Measurements from ENCODE around the gene PROCA1. TPM values are rescaled to one million over a fixed set of nuclear protein-coding genes. Genes with fewer than 3 reads are reported as not detected.

The PROCA1 gene
- total and polyA plus RNA-seq, 2 of the 13 experiments (the other 11 are each of a cell fraction or from before 2014, with no cell fraction given), result 0.73 to 1.5 TPM

DNA sequence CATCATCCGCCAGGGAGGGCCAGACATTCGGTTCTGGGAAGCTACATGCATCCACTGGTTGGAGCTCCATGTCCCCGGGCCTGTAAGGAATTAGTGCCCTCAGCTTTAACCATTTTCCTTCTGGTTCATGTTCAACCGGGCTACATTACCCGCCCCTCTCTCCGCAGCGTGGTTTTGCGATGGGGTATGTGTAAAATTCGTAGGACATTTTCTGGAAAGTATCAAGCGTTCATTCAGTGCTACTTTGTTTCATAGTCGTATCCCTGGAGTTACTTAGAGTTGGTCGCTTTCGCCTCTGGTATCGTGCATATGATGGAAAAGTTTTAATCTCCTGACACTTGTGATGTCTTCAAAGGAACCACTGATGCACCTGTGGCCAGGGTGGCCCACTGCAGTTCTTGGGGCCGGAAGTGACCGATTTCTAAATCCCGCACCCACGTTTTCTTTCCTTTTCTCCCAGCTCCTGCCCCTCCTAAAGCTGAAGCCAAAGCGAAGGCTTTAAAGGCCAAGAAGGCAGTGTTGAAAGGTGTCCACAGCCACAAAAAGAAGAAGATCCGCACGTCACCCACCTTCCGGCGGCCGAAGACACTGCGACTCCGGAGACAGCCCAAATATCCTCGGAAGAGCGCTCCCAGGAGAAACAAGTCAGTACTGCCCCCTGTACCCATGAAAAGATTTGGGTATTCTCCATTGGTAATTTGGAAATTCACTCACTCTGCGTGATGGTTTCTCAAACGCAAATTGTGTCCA is 8.7 kb upstream of the PROCA1 start (continued):
- TF ChIP-seq, protein P1, sequence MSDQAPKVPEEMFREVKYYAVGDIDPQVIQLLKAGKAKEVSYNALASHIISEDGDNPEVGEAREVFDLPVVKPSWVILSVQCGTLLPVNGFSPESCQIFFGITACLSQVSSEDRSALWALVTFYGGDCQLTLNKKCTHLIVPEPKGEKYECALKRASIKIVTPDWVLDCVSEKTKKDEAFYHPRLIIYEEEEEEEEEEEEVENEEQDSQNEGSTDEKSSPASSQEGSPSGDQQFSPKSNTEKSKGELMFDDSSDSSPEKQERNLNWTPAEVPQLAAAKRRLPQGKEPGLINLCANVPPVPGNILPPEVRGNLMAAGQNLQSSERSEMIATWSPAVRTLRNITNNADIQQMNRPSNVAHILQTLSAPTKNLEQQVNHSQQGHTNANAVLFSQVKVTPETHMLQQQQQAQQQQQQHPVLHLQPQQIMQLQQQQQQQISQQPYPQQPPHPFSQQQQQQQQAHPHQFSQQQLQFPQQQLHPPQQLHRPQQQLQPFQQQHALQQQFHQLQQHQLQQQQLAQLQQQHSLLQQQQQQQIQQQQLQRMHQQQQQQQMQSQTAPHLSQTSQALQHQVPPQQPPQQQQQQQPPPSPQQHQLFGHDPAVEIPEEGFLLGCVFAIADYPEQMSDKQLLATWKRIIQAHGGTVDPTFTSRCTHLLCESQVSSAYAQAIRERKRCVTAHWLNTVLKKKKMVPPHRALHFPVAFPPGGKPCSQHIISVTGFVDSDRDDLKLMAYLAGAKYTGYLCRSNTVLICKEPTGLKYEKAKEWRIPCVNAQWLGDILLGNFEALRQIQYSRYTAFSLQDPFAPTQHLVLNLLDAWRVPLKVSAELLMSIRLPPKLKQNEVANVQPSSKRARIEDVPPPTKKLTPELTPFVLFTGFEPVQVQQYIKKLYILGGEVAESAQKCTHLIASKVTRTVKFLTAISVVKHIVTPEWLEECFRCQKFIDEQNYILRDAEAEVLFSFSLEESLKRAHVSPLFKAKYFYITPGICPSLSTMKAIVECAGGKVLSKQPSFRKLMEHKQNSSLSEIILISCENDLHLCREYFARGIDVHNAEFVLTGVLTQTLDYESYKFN (CRISPR knock-in tag; conservative IDR thresholded peaks at IDR 0.05), result no peak
- TF ChIP-seq NCOA1 (CRISPR knock-in tag; IDR thresholded peaks at IDR 0.05) (no peak), UBTF (CRISPR knock-in tag; IDR thresholded peaks at IDR 0.05) (peak; percentile 23; the same call in 1 of the 2 replicates), SCMH1 (CRISPR knock-in tag; IDR thresholded peaks at IDR 0.05; ENCODE audit: borderline replicate concordance) (no peak), ZSCAN22 (CRISPR knock-in tag; IDR thresholded peaks at IDR 0.05) (no peak), BRF2 (CRISPR knock-in tag; IDR thresholded peaks at IDR 0.05) (no peak), ZNF883 (CRISPR knock-in tag; IDR thresholded peaks at IDR 0.05; ENCODE audit: not compliant biosample characterization) (peak; percentile 0), JDP2 (CRISPR knock-in tag; IDR thresholded peaks at IDR 0.05; ENCODE audit: borderline replicate concordance) (no peak), ZNF460 (CRISPR knock-in tag; IDR thresholded peaks at IDR 0.05; ENCODE audit: borderline replicate concordance) (no peak), GATAD1 (CRISPR knock-in tag; IDR thresholded peaks at IDR 0.05) (0 out of 2 replicates have a peak, but pooled peaks have one; percentile 6), NRL (CRISPR knock-in tag; IDR thresholded peaks at IDR 0.05; ENCODE audit: borderline replicate concordance) (0 out of 2 replicates have a peak, but pooled peaks have one; percentile 4), RBM22 (optimal IDR thresholded peaks at IDR 0.05; ENCODE audit: low read length) (peak; percentile 10), RBAK (CRISPR knock-in tag; IDR thresholded peaks at IDR 0.05) (no peak), ZNF550 (CRISPR knock-in tag; IDR thresholded peaks at IDR 0.05; ENCODE audit: borderline replicate concordance) (no peak), AGO2 (optimal IDR thresholded peaks at IDR 0.05; ENCODE audit: low read depth, low read length) (peak; percentile 67), ZNF44 (CRISPR knock-in tag; IDR thresholded peaks at IDR 0.05) (no peak), SNRNP70 (IDR thresholded peaks at IDR 0.05; ENCODE audit: low read depth, low read length) (no peak), ZNF143 (CRISPR knock-in tag; IDR thresholded peaks at IDR 0.05) (no peak), TSC22D2 (CRISPR knock-in tag; IDR thresholded peaks at IDR 0.05; ENCODE audit: borderline replicate concordance) (no peak), HDAC6 (IDR thresholded peaks at IDR 0.05; ENCODE audit: low read depth, low read length) (no peak)
- TF ChIP-seq, protein P2, sequence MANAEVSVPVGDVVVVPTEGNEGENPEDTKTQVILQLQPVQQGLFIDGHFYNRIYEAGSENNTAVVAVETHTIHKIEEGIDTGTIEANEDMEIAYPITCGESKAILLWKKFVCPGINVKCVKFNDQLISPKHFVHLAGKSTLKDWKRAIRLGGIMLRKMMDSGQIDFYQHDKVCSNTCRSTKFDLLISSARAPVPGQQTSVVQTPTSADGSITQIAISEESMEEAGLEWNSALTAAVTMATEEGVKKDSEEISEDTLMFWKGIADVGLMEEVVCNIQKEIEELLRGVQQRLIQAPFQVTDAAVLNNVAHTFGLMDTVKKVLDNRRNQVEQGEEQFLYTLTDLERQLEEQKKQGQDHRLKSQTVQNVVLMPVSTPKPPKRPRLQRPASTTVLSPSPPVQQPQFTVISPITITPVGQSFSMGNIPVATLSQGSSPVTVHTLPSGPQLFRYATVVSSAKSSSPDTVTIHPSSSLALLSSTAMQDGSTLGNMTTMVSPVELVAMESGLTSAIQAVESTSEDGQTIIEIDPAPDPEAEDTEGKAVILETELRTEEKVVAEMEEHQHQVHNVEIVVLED (CRISPR knock-in tag; IDR thresholded peaks at IDR 0.05; ENCODE audit: borderline replicate concordance), result no peak

All from HepG2 (cell line).